Suppressor macrophage treated with lipopolysaccharide for 1 hour (primary cell): ENCODE results near the gene CPNE7.
"Not testable (repeated sequence)": the region's sequence is repeated elsewhere in the genome, so short reads cannot be mapped to it uniquely, and the experiment has no call there.

Experiments
- DNase-seq, 3 donors: peaks; one replicate each; pipeline ENCODE4 v3.0.0-alpha.2; 2020 to 2022

CPNE7 gene

DNA sequence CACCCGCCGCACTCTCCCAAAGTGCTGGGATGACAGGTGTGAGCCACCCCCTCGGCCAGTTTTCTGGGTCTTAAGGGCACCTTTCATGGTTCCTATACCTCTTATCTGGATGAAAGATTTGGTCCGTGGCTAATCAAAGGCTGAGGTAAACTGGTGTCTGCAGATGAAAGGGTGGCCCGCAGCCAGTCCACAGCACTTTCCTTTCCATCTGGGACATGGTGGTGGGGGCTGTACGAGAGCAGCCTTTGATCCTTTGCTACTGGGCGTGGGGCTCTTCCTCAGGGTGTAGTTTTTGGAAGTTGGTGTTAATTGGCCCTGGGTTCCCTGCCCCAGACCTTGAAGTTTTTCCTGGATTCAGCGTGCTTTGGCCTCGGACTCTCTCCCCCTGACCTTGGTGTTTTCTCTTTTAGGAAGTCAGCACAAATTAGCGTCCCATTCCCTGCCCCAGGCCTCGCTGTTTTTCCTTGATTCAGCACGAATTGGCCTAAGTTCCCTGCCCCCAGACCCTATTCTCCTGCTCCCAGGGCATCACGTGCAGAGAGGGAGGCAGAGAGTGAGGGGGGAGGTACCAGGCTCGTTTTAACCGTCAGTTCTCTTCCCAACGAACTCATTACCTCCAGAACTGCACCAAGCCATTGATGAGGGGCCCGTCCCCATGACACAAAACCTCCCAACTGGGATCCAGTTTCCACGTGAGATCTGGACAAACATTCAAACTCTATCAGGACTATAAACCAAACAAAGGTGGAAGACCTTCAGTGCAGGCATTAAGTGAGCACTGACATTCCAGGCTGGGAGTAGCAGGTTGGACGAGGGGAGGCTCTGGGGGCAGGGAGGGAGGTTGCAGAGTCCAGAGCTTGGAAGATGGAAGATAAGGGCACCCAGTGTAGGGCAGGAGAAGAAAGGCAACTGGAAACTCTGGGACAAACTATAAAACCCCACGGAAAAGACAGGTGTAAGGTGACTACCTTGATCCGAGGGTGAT lies 49.5 kb downstream of the CPNE7 start:
- no peak for DNase-seq

GRCh38 chr16:89629827-89630610 lies 54.5 kb downstream of the CPNE7 start:
- no peak for DNase-seq

- DNase-seq = no peak
Observed at GRCh38 chr16:89633064-89633631, 57.6 kb downstream of the CPNE7 start.

DNA sequence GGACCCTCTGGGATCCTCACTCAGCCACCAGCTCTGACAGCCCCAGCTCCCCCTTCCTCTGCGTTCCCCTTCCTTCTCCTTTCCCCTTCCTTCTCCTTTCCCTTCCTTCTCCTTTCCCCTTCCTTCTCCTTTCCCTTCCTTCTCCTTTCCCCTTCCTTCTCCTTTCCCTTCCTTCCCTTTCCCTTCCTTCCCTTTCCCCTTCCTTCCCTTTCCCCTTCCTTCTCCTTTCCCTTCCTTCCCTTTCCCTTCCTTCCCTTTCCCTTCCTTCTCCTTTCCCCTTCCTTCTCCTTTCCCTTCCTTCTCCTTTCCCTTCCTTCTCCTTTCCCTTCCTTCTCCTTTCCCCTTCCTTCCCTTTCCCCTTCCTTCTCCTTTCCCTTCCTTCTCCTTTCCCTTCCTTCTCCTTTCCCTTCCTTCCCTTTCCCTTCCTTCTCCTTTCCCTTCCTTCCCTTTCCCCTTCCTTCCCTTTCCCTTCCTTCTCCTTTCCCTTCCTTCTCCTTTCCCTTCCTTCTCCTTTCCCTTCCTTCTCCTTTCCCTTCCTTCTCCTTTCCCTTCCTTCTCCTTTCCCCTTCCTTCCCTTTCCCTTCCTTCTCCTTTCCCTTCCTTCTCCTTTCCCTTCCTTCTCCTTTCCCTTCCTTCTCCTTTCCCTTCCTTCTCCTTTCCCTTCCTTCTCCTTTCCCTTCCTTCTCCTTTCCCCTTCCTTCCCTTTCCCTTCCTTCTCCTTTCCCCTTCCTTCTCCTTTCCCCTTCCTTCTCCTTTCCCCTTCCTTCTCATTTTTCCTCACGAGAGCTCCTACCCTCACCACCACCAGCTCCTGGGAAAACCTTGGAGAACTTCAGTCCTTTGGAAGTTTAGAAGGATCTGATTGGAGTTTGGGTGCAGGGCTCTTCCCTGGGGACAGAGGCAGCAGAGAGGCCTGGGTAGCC lies 59.2 kb downstream of the CPNE7 start:
- DNase-seq = not testable (repeated sequence)

DNA sequence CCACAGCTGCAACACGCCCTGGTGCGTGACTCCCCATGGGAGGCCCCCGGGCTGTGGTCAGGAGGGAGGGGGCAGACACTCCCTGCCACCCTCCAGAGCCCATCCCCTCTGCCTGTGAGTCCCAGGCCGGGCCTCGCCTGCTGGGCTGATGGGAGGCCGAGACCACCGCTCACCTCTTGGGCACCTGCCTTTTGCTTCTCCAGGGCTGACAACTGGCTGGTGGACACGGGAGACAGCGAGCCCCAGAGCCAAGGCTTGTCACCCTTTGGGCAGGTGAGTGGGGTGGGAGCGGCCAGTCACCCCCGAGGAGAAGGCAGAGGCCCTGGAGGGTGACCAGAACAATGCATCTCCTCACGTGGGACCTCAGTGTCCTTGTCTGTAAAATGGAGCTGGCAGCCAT lies 61.1 kb downstream of the CPNE7 start:
- DNase-seq = no peak

DNA sequence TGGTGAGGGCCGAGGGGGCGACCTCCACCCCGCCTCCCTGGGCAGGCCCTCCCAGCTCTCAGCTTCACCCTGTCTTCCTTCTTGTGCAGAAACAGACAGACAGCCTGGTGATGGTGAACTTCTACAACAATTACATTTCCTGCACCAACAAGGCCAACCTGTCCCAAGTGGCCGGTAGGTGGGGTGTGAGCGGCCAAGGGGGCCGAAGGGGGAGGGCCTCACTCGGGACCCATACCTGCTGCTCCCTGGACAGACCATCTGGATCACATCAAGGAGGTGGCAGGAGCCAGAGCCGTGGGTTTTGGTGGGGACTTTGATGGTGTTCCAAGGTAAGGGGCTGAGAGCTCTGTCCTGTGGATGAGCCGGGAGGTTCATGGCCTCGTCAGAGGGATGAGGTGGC lies 61.8 kb downstream of the CPNE7 start:
- DNase-seq = no peak

DNA sequence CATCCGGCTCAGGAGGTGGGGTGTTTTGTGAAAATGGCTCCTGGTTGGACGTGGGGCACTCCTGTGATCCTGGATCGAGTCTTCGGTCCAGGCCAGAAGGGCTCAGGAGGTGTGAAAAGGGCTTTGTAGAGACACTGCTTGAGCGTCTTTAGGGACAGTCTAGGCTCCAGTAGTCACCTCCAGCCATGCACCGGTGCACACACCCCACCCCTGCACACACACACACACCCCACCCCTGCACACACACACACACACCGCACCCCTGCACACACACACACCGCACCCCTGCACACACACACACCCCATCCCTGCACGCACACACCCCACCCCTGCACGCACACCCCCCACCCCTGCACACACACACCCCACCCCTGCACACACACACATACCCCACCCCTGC lies 62.9 kb downstream of the CPNE7 start:
- no peak for DNase-seq

GRCh38 chr16:89639385-89639784 lies 63.8 kb downstream of the CPNE7 start:
- DNase-seq = no peak

GRCh38 chr16:89641458-89642119 lies 66.0 kb downstream of the CPNE7 start:
- no peak for DNase-seq

DNA sequence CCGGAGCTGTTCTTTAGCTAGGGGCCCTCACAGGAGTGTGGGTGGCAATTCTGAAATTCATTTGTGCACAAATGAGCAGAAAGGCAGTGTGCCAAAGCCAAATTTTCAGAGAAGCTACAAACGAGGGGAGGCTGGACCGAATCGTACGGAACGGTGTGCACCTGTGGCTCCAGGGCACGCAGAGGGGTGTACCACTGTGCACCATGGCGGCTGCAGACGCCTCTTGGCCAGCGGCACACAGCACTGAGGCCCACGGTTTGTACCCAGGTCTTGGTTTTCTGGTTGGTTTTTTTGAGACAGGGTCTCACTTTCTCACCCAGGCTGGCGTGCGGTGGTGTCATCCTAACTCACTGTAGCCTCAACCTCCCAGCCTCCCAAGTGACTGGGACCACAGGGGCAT lies 67.0 kb downstream of the CPNE7 start:
- DNase-seq = no peak

- no peak for DNase-seq
Observed at GRCh38 chr16:89643769-89644300, 68.3 kb downstream of the CPNE7 start.

GRCh38 chr16:89645122-89645521 lies 69.6 kb downstream of the CPNE7 start:
- DNase-seq = no peak

DNA sequence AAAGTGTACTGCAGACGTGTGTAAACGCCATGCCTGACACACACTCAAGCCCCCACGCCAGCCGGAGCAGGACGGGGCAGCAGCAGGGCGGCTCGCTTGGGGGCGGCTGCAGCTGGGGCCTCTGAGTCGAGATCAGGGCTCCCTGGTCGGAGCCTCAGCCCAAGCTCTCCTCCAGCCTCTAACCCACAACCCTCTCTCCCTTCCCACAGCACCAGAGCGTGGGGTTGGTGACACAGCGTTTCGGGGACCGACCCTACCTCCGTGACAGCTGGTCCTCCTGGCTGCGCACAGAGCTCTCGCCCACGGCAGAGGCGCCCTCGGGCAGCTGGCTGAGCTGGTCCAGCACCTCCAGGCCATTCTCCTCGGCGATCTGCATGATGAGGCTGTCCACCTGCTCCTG lies 70.7 kb downstream of the CPNE7 start:
- no peak for DNase-seq
